Measurements from ENCODE around the gene MEGF9.

DNA sequence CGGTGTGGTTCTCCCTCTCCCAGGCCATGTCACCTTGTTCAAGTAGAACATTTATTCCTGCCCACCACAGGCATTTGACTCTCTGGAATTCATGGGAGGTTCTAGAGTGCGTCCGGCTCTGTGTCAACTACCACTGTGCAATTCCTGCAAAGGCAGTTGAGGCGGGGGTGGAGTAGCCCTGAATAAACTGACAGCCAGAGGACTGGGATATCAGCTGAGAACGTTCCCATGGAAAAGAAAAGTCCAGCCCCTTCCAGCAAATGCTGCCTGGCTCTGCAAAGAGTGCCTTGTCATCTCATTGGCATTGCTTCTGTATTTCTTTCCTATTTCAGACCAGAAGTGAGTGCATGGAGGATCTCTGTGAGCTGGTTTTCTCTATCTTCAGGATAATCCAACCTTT is 18.9 kb upstream of the MEGF9 start:
- TF ChIP-seq, protein P1, sequence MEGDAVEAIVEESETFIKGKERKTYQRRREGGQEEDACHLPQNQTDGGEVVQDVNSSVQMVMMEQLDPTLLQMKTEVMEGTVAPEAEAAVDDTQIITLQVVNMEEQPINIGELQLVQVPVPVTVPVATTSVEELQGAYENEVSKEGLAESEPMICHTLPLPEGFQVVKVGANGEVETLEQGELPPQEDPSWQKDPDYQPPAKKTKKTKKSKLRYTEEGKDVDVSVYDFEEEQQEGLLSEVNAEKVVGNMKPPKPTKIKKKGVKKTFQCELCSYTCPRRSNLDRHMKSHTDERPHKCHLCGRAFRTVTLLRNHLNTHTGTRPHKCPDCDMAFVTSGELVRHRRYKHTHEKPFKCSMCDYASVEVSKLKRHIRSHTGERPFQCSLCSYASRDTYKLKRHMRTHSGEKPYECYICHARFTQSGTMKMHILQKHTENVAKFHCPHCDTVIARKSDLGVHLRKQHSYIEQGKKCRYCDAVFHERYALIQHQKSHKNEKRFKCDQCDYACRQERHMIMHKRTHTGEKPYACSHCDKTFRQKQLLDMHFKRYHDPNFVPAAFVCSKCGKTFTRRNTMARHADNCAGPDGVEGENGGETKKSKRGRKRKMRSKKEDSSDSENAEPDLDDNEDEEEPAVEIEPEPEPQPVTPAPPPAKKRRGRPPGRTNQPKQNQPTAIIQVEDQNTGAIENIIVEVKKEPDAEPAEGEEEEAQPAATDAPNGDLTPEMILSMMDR (IDR thresholded peaks at IDR 0.05; ENCODE audit: poor library complexity): no peak
- TF ChIP-seq EZH2 (IDR thresholded peaks at IDR 0.05; ENCODE audit: borderline replicate concordance) (no peak), EZH2phosphoT487 (IDR thresholded peaks at IDR 0.05; ENCODE audit: low read depth, severe bottlenecking, unreplicated experiment) (no peak)
